HCT116 (cell line): ENCODE data around the gene CCDC127. TPM values are rescaled to one million over a fixed set of nuclear protein-coding genes. Genes with fewer than 3 reads are reported as not detected.

Experiments
- ATAC-seq: fragments of 200-7000 bp; cut with Tn5 transposase; 2 replicates; pipeline ENCODE4 v1.9.1; 2020; ENCODE audit warnings: mild to moderate bottlenecking, moderate library complexity
- BruUV-seq: library from RNA; stranded (reverse); fragments of 400-500 nt; replicated peaks from 2 replicates; lab custom pipeline; 2021; lab: Mats Ljungman, UMichigan
- CTCF ChIA-PET: fragments of 300-600 bp; sonication (Branson Sonifier 250); formaldehyde crosslinking; loops from one replicate; lab custom pipeline; 2021; ENCODE audit warnings: antibody characterized with exemption; lab: Charles Lee
- POLR2A ChIA-PET: fragments of 300-600, 350-600 bp; sonication (Branson Sonifier 250); formaldehyde crosslinking; loops from one replicate; lab custom pipeline; 2021; ENCODE audit warnings: antibody characterized with exemption; lab: Charles Lee
- RAD21 ChIA-PET, 2 experiments: fragments of 300-600 bp; sonication (Branson Sonifier 250); formaldehyde crosslinking; loops; one replicate each; lab custom pipeline; 2023; ENCODE audit warnings: low total read pairs in 2 of 2; ENCODE audit not compliant: uncharacterized antibody in 2 of 2, unreplicated experiment in 2 of 2, low non-redundant PET in 1 of 2; lab: Charles Lee
- DNase-seq: peaks from one replicate; pipeline ENCODE4 v3.0.0-alpha.2; 2010; ENCODE audit warnings: low read depth, low spot score
- H2AFZ ChIP-seq: fragments of 200-600 bp; shearing (Covaris generic), sonication (generic); 2 replicates; pipeline ENCODE4 v1.6.1; 2017; ENCODE audit warnings: low read depth, mixed run types, mixed read lengths, antibody characterized with exemption, low read length; ENCODE audit not compliant: poor library complexity, severe bottlenecking
- H3K27ac ChIP-seq: 2 replicates; pipeline ENCODE4 v1.5.1; 2012; ENCODE audit warnings: low read depth, low read length
- H3K27me3 ChIP-seq: fragments of 200-600 bp; sonication (generic); 2 replicates; pipeline ENCODE4 v1.6.1; 2016; ENCODE audit warnings: mixed run types, low read length, mixed read lengths; ENCODE audit not compliant: insufficient read depth
- H3K36me3 ChIP-seq, 2 experiments: fragments of 200-500 bp in 1 of 2; fragments of 200-600 bp in 1 of 2; sonication (Bioruptor generic) in 1 of 2; sonication (generic) in 1 of 2; 2 replicates each; pipeline versions ENCODE4 v1.5.1 to v1.6.1; 2014 to 2016; ENCODE audit warnings: low read length in 2 of 2, inconsistent platforms in 1 of 2, mixed read lengths in 1 of 2, mixed run types in 1 of 2; ENCODE audit not compliant: insufficient read depth in 2 of 2, control insufficient read depth in 1 of 2
- H3K4me1 ChIP-seq, 2 experiments: fragments of 200-600 bp in 1 of 2; sonication (generic) in 1 of 2; 2 replicates each; pipeline versions ENCODE4 v1.5.1 to v1.6.1; 2012 to 2017; ENCODE audit warnings: low read length in 2 of 2, inconsistent platforms in 1 of 2, mild to moderate bottlenecking in 1 of 2, mixed read lengths in 1 of 2, mixed run types in 1 of 2, moderate library complexity in 1 of 2; ENCODE audit not compliant: insufficient read depth in 2 of 2, control insufficient read depth in 1 of 2
- H3K4me2 ChIP-seq: fragments of 200-600 bp; sonication (generic); 2 replicates; pipeline ENCODE4 v1.6.1; 2017; ENCODE audit warnings: mixed run types, low read length, mixed read lengths
- H3K4me3 ChIP-seq, 2 experiments: fragments of 200-600 bp in 1 of 2; sonication (generic) in 1 of 2; replicated peaks in 1 of 2; 2 replicates each; pipeline ENCODE4 v1.5.1; 2011 to 2016; ENCODE audit warnings: low read length in 2 of 2, control low read depth in 1 of 2, low read depth in 1 of 2, mild to moderate bottlenecking in 1 of 2, mixed read lengths in 1 of 2, mixed run types in 1 of 2
- H3K79me2 ChIP-seq: fragments of 200-600 bp; sonication (generic); 2 replicates; pipeline ENCODE4 v1.6.1; 2017; ENCODE audit warnings: mild to moderate bottlenecking, mixed run types, low read length, moderate library complexity, mixed read lengths; ENCODE audit not compliant: insufficient read depth
- H3K9ac ChIP-seq: fragments of 200-600 bp; sonication (generic); 2 replicates; pipeline ENCODE4 v1.6.1; 2016; ENCODE audit warnings: low read length, mixed read lengths
- H3K9me2 ChIP-seq: fragments of 200-600 bp; sonication (generic), shearing (Covaris generic); 2 replicates; pipeline ENCODE4 v1.6.1; 2017; ENCODE audit warnings: mixed run types, mild to moderate bottlenecking, moderate library complexity; ENCODE audit not compliant: insufficient read depth
- H3K9me3 ChIP-seq, 2 experiments: fragments of 200-500 bp in 1 of 2; fragments of 200-600 bp in 1 of 2; sonication (Bioruptor generic) in 1 of 2; sonication (generic) in 1 of 2; 2 replicates each; pipeline ENCODE4 v1.6.1; 2014 to 2017; ENCODE audit warnings: low read length in 2 of 2, mixed read lengths in 2 of 2, inconsistent platforms in 1 of 2, low read depth in 1 of 2, mild to moderate bottlenecking in 1 of 2, mixed run types in 1 of 2, moderate library complexity in 1 of 2; ENCODE audit not compliant: control insufficient read depth in 1 of 2, insufficient read depth in 1 of 2
- H4K20me1 ChIP-seq: fragments of 200-600 bp; sonication (generic), shearing (Covaris generic); 2 replicates; pipeline ENCODE4 v1.6.1; 2017; ENCODE audit warnings: mixed run types, mild to moderate bottlenecking, moderate library complexity; ENCODE audit not compliant: insufficient read depth
- ATF3 ChIP-seq: IDR thresholded peaks from 2 replicates; pipeline ENCODE4 v1.6.1; 2012
- CBX3 ChIP-seq: IDR thresholded peaks from 2 replicates; pipeline ENCODE4 v1.6.1; 2012; ENCODE audit warnings: low read depth
- CEBPB ChIP-seq: IDR thresholded peaks from 2 replicates; pipeline ENCODE4 v1.6.1; 2012; ENCODE audit warnings: low read depth
- CTCF ChIP-seq, 3 experiments: fragments of 200-600 bp in 1 of 3; sonication (generic) in 1 of 3; IDR thresholded peaks in 2 of 3; conservative IDR thresholded peaks in 1 of 3; 2 replicates each; pipeline ENCODE4 v1.5.1; 2012 to 2017; ENCODE audit warnings: low read depth in 2 of 3, low read length in 2 of 3, antibody characterized with exemption in 1 of 3, borderline replicate concordance in 1 of 3, control low read depth in 1 of 3, mild to moderate bottlenecking in 1 of 3, mixed read lengths in 1 of 3, mixed run types in 1 of 3, moderate library complexity in 1 of 3; ENCODE audit not compliant: insufficient read depth in 1 of 3
- EGR1 ChIP-seq: IDR thresholded peaks from 2 replicates; pipeline ENCODE4 v1.6.1; 2012; ENCODE audit warnings: low read depth
- ELF1 ChIP-seq: IDR thresholded peaks from 2 replicates; pipeline ENCODE4 v1.6.1; 2012; ENCODE audit warnings: low read depth, borderline replicate concordance
- EZH2 ChIP-seq: fragments of 200-600 bp; sonication (generic); IDR thresholded peaks from 2 replicates; pipeline ENCODE4 v1.6.1; 2017; ENCODE audit warnings: antibody characterized with exemption, mixed run types
- EZH2phosphoT487 ChIP-seq: fragments of 200-600 bp; IDR thresholded peaks from 2 replicates; pipeline ENCODE4 v1.6.1; 2018; ENCODE audit warnings: antibody characterized with exemption, borderline replicate concordance
- FOSL1 ChIP-seq: IDR thresholded peaks from 2 replicates; pipeline ENCODE4 v1.6.1; 2012; ENCODE audit warnings: low read depth
- MAX ChIP-seq: IDR thresholded peaks from 2 replicates; pipeline ENCODE4 v1.6.1; 2012
- RAD21 ChIP-seq: IDR thresholded peaks from 2 replicates; pipeline ENCODE4 v1.6.1; 2012; ENCODE audit warnings: low read depth, mild to moderate bottlenecking
- SIN3A ChIP-seq: IDR thresholded peaks from 2 replicates; pipeline ENCODE4 v1.6.1; 2012; ENCODE audit warnings: low read depth
- SP1 ChIP-seq: IDR thresholded peaks from 2 replicates; pipeline ENCODE4 v1.6.1; 2012; ENCODE audit warnings: low read depth
- SRF ChIP-seq: IDR thresholded peaks from 2 replicates; pipeline ENCODE4 v1.6.1; 2012; ENCODE audit warnings: low read depth
- TCF7L2 ChIP-seq: IDR thresholded peaks from 2 replicates; pipeline ENCODE4 v1.7.0; 2011; ENCODE audit warnings: borderline replicate concordance, inconsistent platforms; ENCODE audit not compliant: insufficient read depth, insufficient read length; ENCODE audit errors: extremely low read depth
- ZNF274 ChIP-seq: fragments of 200-500 bp; sonication (Bioruptor generic); IDR thresholded peaks from 2 replicates; pipeline ENCODE4 v1.6.1; 2014; ENCODE audit warnings: mild to moderate bottlenecking, low read depth, low read length, inconsistent platforms
- intact Hi-C: fragments of 100-400 bp; cut with micrococcal nuclease; formaldehyde crosslinking; loops from 2 replicates; pipeline ENCODE4 v1.10.0; 2022
- total RNA-seq: library from RNA; stranded (reverse); gene quantifications from one replicate; pipeline ENCODE4 v1.2.1, GENCODE V29; 2021; ENCODE audit not compliant: unreplicated experiment

The CCDC127 gene
- total RNA-seq, 1 experiment from 2014 or later = 5.1 TPM

GRCh38 chr5:200985-201384, 17.0 kb downstream of the CCDC127 start:
- TF ChIP-seq FOSL1 (no peak), EZH2 (no peak), MAX (no peak), CBX3 (no peak), ELF1 (no peak), ZNF274 (no peak), EZH2phosphoT487 (no peak)
- ChIA-PET POLR2A (no interaction called here), CTCF (no interaction called here), RAD21 (no interaction called here)
- no peak overlapping the region for H3K27ac ChIP-seq
- H4K20me1 ChIP-seq = no peaks in the 10 kb centered on the region
- intact Hi-C loops = no loop called here
- H3K4me2 ChIP-seq = no peak overlapping the region
- no peak overlapping the region for H3K4me3 ChIP-seq
- H3K27me3 ChIP-seq = no peaks in the 10 kb centered on the region
- DNase-seq (no peak), ATAC-seq (no peak)
- no peak overlapping the region for H3K9ac ChIP-seq
- no peaks in the 10 kb centered on the region for H3K9me3 ChIP-seq
- H3K4me1 ChIP-seq = no peaks in the 10 kb centered on the region
- no peaks in the 10 kb centered on the region for H3K79me2 ChIP-seq
- no peaks in the 10 kb centered on the region for H3K9me2 ChIP-seq
- BruUV-seq = no TSS peak
- H2AFZ ChIP-seq = no peak overlapping the region
- peaks cover 0 to 7% of the 10 kb centered on the region in 2 experiments; a peak in 2 of 4 replicates for H3K36me3 ChIP-seq

GRCh38 chr5:199950-200645, 17.9 kb downstream of the CCDC127 start:
- RAD21 ChIA-PET = no interaction called here
- Histone ChIP-seq H3K4me3 (no peak overlapping the region), H3K27ac (no peak overlapping the region), H3K9me2 (no peaks in the 10 kb centered on the region), H3K36me3 (peaks cover 0 to 5% of the 10 kb centered on the region in 2 experiments; a peak in 2 of 4 replicates), H3K4me2 (no peak overlapping the region), H3K4me1 (no peaks in the 10 kb centered on the region), H3K79me2 (no peaks in the 10 kb centered on the region), H4K20me1 (no peaks in the 10 kb centered on the region), H3K9ac (no peak overlapping the region), H3K27me3 (no peaks in the 10 kb centered on the region), H3K9me3 (no peaks in the 10 kb centered on the region), H2AFZ (no peak overlapping the region)
- no peak for DNase-seq
- CTCF ChIA-PET = no interaction called here
- intact Hi-C loops = no loop called here
- POLR2A ChIA-PET = no interaction called here
- ATAC-seq = no peak
- no TSS peak for BruUV-seq
- TF ChIP-seq SIN3A = no peak
- TF ChIP-seq SP1 = no peak
- no peak for TF ChIP-seq CTCF (IDR thresholded peaks at IDR 0.05 in 2 of 3, conservative IDR thresholded peaks at IDR 0.05 in 1 of 3; ENCODE audit: borderline replicate concordance in 1 of 3, insufficient read depth in 1 of 3, low read depth in 2 of 3, low read length in 2 of 3)
- no peak for TF ChIP-seq SRF
- no peak for TF ChIP-seq EGR1
- TF ChIP-seq EZH2phosphoT487 = no peak
- no peak for TF ChIP-seq TCF7L2
- TF ChIP-seq ATF3 = no peak
- no peak for TF ChIP-seq EZH2
- no peak for TF ChIP-seq CBX3
- TF ChIP-seq ELF1 = no peak
- no peak for TF ChIP-seq ZNF274
- no peak for TF ChIP-seq CEBPB
- no peak for TF ChIP-seq MAX
- no peak for TF ChIP-seq RAD21
